Epidermal melanocyte (primary cell): ENCODE measurements around the gene HPSE2.

Source experiments
- DNase-seq: peaks from one replicate; pipeline ENCODE4 v3.0.0; 2011; ENCODE audit warnings: low spot score; ENCODE audit not compliant: insufficient read length

The HPSE2 gene

GRCh38 chr10:98467506-98468318 lies 767.9 kb downstream of the HPSE2 start:
- DNase-seq: peak; percentile 95

- no peak for DNase-seq
Observed at GRCh38 chr10:98466861-98467505, 768.7 kb downstream of the HPSE2 start.

- DNase-seq: no peak
Observed at GRCh38 chr10:98465866-98466265, 769.8 kb downstream of the HPSE2 start.

- DNase-seq: no peak
Observed at GRCh38 chr10:98463976-98464754, 771.5 kb downstream of the HPSE2 start.

- DNase-seq: no peak
Observed at GRCh38 chr10:98463016-98463415, 772.6 kb downstream of the HPSE2 start.

GRCh38 chr10:98461500-98461842 lies 774.2 kb downstream of the HPSE2 start:
- DNase-seq: no peak

GRCh38 chr10:98460837-98461499 lies 774.7 kb downstream of the HPSE2 start:
- peak; percentile 45 for DNase-seq

- no peak for DNase-seq
Observed at GRCh38 chr10:98458809-98459784, 776.6 kb downstream of the HPSE2 start.

- DNase-seq: no peak
Observed at GRCh38 chr10:98457721-98458120, 777.9 kb downstream of the HPSE2 start.

GRCh38 chr10:98456686-98457482 lies 778.8 kb downstream of the HPSE2 start:
- no peak for DNase-seq

GRCh38 chr10:98456043-98456570 lies 779.5 kb downstream of the HPSE2 start:
- no peak for DNase-seq

- no peak for DNase-seq
Observed at GRCh38 chr10:98453729-98454128, 781.9 kb downstream of the HPSE2 start.

- DNase-seq: no peak
Observed at GRCh38 chr10:98450618-98451017, 785.0 kb downstream of the HPSE2 start.

- no peak for DNase-seq
Observed at GRCh38 chr10:98449287-98449686, 786.4 kb downstream of the HPSE2 start.

- peak; percentile 75 for DNase-seq
Observed at GRCh38 chr10:98446661-98447221, 788.9 kb downstream of the HPSE2 start, which contains the start of gene HPS1. Gene HPS1, minus strand, starts transcription at chr10:98446935. Its CDS starts 3,695 bp downstream, at chr10:98443240.

- DNase-seq: no peak
Observed at GRCh38 chr10:98446151-98446660, 789.4 kb downstream of the HPSE2 start.

GRCh38 chr10:98445200-98445812 lies 790.3 kb downstream of the HPSE2 start:
- no peak for DNase-seq

- no peak for DNase-seq
Observed at GRCh38 chr10:98444314-98445006, 791.2 kb downstream of the HPSE2 start.
